Esophagus muscularis mucosa (tissue), 4 donors: Measurements from ENCODE around the gene PRSS21. TPM values are rescaled to one million over a fixed set of nuclear protein-coding genes. Genes with fewer than 3 reads are reported as not detected.

Experiments
- DNase-seq: peaks from one replicate; pipeline ENCODE4 v3.0.0-alpha.2; 2017; ENCODE audit errors: extremely low spot score
- H3K27ac ChIP-seq, 4 donors: fragments of 200-600 bp; sonication (generic); replicated peaks in 1 of 4; 1 replicate in 3 of 4; 2 replicates in 1 of 4; pipeline ENCODE4 v1.5.1; 2016 to 2019; ENCODE audit warnings: mild to moderate bottlenecking in 1 of 4
- H3K27me3 ChIP-seq, 4 donors: fragments of 200-600 bp; sonication (generic); one replicate each; pipeline versions ENCODE4 v1.5.1 to v1.6.0; 2016 to 2019
- H3K36me3 ChIP-seq, 4 donors: fragments of 200-600 bp; sonication (generic); one replicate each; pipeline ENCODE4 v1.5.1; 2016 to 2019
- H3K4me1 ChIP-seq, 4 donors: fragments of 200-600 bp; sonication (generic); one replicate each; pipeline ENCODE4 v1.5.1; 2016 to 2019
- H3K4me3 ChIP-seq, 4 donors: fragments of 200-600 bp; sonication (generic); 1 replicate in 2 of 4; 2 replicates in 2 of 4; pipeline ENCODE4 v1.5.1; 2016 to 2019; ENCODE audit warnings: mild to moderate bottlenecking in 4 of 4, moderate library complexity in 1 of 4
- H3K9me3 ChIP-seq, 4 donors: fragments of 200-600 bp; sonication (generic); 1 replicate in 3 of 4; 2 replicates in 1 of 4; pipeline ENCODE4 v1.5.1; 2016 to 2019
- CTCF ChIP-seq, 3 experiments: fragments of 200-600 bp in 2 of 3; fragments of 450-650 bp in 1 of 3; sonication (generic) in 2 of 3; IDR thresholded peaks; one replicate each; pipeline ENCODE4 v1.5.1; 2017 to 2019; ENCODE audit warnings: antibody characterized with exemption in 3 of 3, mild to moderate bottlenecking in 2 of 3, moderate library complexity in 1 of 3
- EP300 ChIP-seq: sonication (generic); formaldehyde crosslinking; IDR thresholded peaks from one replicate; pipeline ENCODE4 v1.6.1; 2017; ENCODE audit warnings: antibody characterized with exemption
- POLR2A ChIP-seq: fragments of 450-650 bp; IDR thresholded peaks from one replicate; pipeline ENCODE4 v1.6.1; 2017; ENCODE audit warnings: antibody characterized with exemption, moderate library complexity, mild to moderate bottlenecking, low read depth
- POLR2AphosphoS5 ChIP-seq, 2 donors: sonication (generic); formaldehyde crosslinking; IDR thresholded peaks; one replicate each; pipeline ENCODE4 v1.6.1; 2017; ENCODE audit warnings: antibody characterized with exemption in 2 of 2
- WGBS: methylation state at CpG from one replicate; pipeline ENCODE4 v1.1.5; 2018; 5-methylcytosine and 5-hydroxymethylcytosine counted together
- intact Hi-C: fragments of 100-400 bp; cut with DNase I; formaldehyde crosslinking; loops from one replicate; pipeline ENCODE4 v1.15.1; 2023
- total RNA-seq, 4 donors: library from RNA; depleted of rRNA; stranded (reverse); fragments of >200 nt; gene quantifications; one replicate each; pipeline versions ENCODE4 v1.1.0 to v1.2.1, GENCODE V29; 2016

The PRSS21 gene
- total RNA-seq, 4 donors from 2014 or later: not detected

GRCh38 chr16:2855536-2855935, 38.5 kb downstream of the PRSS21 start:
- H3K27me3 ChIP-seq: peaks cover 0 to 87% (median 35%) of the 10 kb centered on the region in 4 donors
- no peak for DNase-seq
- peaks cover 0 to 14% (median 13%) of the 10 kb centered on the region in 4 donors for H3K9me3 ChIP-seq
- 86% methylated on average over 5 of the region's 6 CpGs for WGBS
- intact Hi-C loops: no loop called here
- peaks cover 0 to 13% (median 5%) of the 10 kb centered on the region in 4 donors for H3K4me1 ChIP-seq
- H3K36me3 ChIP-seq: no peaks in the 10 kb centered on the region
- no peak overlapping the region for H3K4me3 ChIP-seq
- no peak overlapping the region for H3K27ac ChIP-seq
- no peak for TF ChIP-seq POLR2AphosphoS5 (IDR thresholded peaks at IDR 0.05)
- no peak for TF ChIP-seq CTCF (IDR thresholded peaks at IDR 0.05)
- TF ChIP-seq POLR2A: no peak
- TF ChIP-seq EP300: no peak

GRCh38 chr16:2856061-2856670, 39.1 kb downstream of the PRSS21 start:
- H3K9me3 ChIP-seq: peaks cover 0 to 21% (median 16%) of the 10 kb centered on the region in 4 donors
- no peak for TF ChIP-seq POLR2AphosphoS5 (IDR thresholded peaks at IDR 0.05)
- TF ChIP-seq POLR2A: no peak
- TF ChIP-seq CTCF (IDR thresholded peaks at IDR 0.05): no peak
- TF ChIP-seq EP300: no peak
- peaks cover 0 to 13% (median 5%) of the 10 kb centered on the region in 4 donors for H3K4me1 ChIP-seq
- H3K27ac ChIP-seq: no peak overlapping the region
- no peak overlapping the region for H3K4me3 ChIP-seq
- 75% methylated on average over 12 of the region's 14 CpGs for WGBS
- no peaks in the 10 kb centered on the region for H3K36me3 ChIP-seq
- intact Hi-C loops: no loop called here
- peaks cover 0 to 87% (median 36%) of the 10 kb centered on the region in 4 donors for H3K27me3 ChIP-seq
- no peak for DNase-seq

- Histone ChIP-seq H3K4me1 (peaks cover 0 to 13% (median 5%) of the 10 kb centered on the region in 4 donors), H3K27ac (no peak overlapping the region), H3K4me3 (no peak overlapping the region), H3K27me3 (peaks cover 0 to 89% (median 34%) of the 10 kb centered on the region in 4 donors), H3K9me3 (peaks cover 0 to 24% (median 16%) of the 10 kb centered on the region in 4 donors), H3K36me3 (no peaks in the 10 kb centered on the region)
- DNase-seq: no peak
- intact Hi-C loops: no loop called here
- no peak for TF ChIP-seq POLR2A
- no peak for TF ChIP-seq POLR2AphosphoS5 (IDR thresholded peaks at IDR 0.05)
- WGBS: 75% methylated on average over 21 of the region's 24 CpGs
Observed at GRCh38 chr16:2856686-2857450, 39.8 kb downstream of the PRSS21 start.

DNA sequence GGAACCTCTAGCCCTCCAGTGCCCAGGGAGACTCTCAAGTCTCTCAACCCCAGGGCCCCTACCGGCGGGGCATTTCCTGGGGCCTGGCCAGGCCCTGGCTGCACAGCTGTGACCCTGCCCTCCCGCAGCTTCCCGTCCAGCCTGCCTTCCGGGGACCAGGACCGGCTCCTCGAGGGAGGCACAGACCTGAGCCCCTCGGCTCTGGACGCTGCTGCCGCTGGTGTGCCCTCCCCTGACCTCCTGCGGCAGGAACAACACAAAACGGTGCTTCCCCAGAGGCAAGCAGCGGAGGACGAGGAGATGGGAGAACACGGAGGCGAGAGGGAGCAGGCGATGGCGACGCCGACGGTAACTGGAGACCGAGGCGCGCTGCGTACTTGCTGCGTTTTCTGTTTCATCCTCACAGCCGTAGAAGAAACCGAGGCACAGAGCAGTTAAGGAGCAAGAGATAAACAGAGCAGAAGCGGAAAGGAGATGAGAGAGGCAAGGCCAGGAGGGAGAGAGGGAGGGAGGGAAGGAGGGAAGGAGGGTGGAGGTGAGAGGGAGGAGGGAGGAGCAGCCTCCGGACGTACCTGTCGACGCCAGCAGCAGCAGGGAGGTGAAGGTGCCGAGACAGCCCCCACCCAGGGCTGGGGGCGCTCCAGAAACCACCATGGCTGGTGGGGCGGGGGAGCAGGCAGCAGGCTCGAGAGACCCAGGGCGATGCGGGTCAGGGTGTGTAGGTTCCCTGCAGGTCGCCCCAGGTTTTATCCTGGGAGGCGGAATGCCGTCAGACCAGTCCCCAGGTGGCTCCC, 40.6 kb downstream of the PRSS21 start, which contains the start of gene PRSS22:
Gene PRSS22 (minus strand): TSS at position 720 of the 794 bp plus-strand sequence. CDS start 66 bp downstream, at position 654.
- Histone ChIP-seq H3K36me3 (no peaks in the 10 kb centered on the region), H3K4me3 (peak within 1 kb of the TSS in 1 of 4 donors; percentile 35), H3K27ac (no peak within 1 kb of the TSS), H3K9me3 (peaks cover 0 to 24% (median 16%) of the 10 kb centered on the region in 4 donors), H3K4me1 (peaks cover 0 to 13% (median 5%) of the 10 kb centered on the region in 4 donors), H3K27me3 (peaks cover 0 to 88% (median 31%) of the 10 kb centered on the region in 4 donors)
- no peak for DNase-seq
- intact Hi-C loops: no loop called here
- TF ChIP-seq POLR2AphosphoS5 (IDR thresholded peaks at IDR 0.05) (no peak), CTCF (IDR thresholded peaks at IDR 0.05) (no peak), POLR2A (no peak), EP300 (no peak)
- 11% methylated on average over 40 of the region's 42 CpGs for WGBS
